Endothelial cell (in vitro differentiated cells): ENCODE data around the gene PHF21A. TPM values are rescaled to one million over a fixed set of nuclear protein-coding genes. Genes with fewer than 3 reads are reported as not detected.

ENCODE experiments used
- DNase-seq: peaks from one replicate; pipeline ENCODE4 v3.0.0; 2021; ENCODE audit warnings: low spot score
- H3K27ac Mint-ChIP-seq: one replicate; pipeline ENCODE4 v1.8.0; 2021; ENCODE audit warnings: mixed read lengths, inconsistent platforms; ENCODE audit not compliant: unreplicated experiment
- H3K27me3 Mint-ChIP-seq: one replicate; pipeline ENCODE4 v1.8.0; 2021; ENCODE audit warnings: mild to moderate bottlenecking, moderate library complexity, mixed read lengths, inconsistent platforms; ENCODE audit not compliant: unreplicated experiment
- H3K36me3 Mint-ChIP-seq: one replicate; pipeline ENCODE4 v1.8.0; 2021; ENCODE audit warnings: mild to moderate bottlenecking, low read depth, mixed read lengths, inconsistent platforms; ENCODE audit not compliant: unreplicated experiment
- H3K4me1 Mint-ChIP-seq: one replicate; pipeline ENCODE4 v1.8.0; 2021; ENCODE audit warnings: mild to moderate bottlenecking, mixed read lengths, inconsistent platforms; ENCODE audit not compliant: unreplicated experiment
- H3K4me3 Mint-ChIP-seq: one replicate; pipeline ENCODE4 v1.8.0; 2021; ENCODE audit warnings: mild to moderate bottlenecking, mixed read lengths, inconsistent platforms; ENCODE audit not compliant: unreplicated experiment
- H3K9me3 Mint-ChIP-seq: one replicate; pipeline ENCODE4 v1.8.0; 2021; ENCODE audit warnings: mixed read lengths, inconsistent platforms; ENCODE audit not compliant: unreplicated experiment
- total RNA-seq: library from RNA; stranded (reverse); fragmentation: NEBNext Ultra II Directional; extraction: Animal tissue kit (Norgen Biotek cat#: 25700); gene quantifications from one replicate; pipeline ENCODE4 v1.2.1, GENCODE V29; 2021; ENCODE audit not compliant: unreplicated experiment
- TF ChIP-seq, protein P1 (sequence below): fragments of 200-600 bp; sonication (generic); IDR thresholded peaks from one replicate; pipeline ENCODE4 v1.5.0; 2021; ENCODE audit warnings: antibody characterized with exemption; ENCODE audit not compliant: unreplicated experiment

The PHF21A gene
- total RNA-seq, 1 donor from 2014 or later: 52.8 TPM

DNA sequence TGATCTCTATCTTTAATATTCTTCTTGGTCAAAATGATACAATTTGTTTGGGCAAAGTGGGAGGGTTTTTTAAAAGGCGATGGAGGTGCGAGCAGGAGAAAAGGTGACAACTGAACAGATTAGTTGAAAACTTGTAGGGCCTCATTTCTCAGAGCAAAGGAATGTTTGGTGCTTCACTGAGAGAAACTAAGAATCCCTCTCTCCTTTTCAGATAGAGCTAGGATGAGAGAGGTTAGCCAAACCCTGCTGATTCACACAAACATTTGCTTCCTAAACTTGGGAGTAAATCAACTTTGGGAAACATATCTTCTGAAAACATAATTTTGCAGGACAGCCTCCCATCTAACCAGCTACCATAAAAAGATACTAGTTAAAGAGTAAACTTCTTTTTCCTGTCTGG is 57.0 kb downstream of the PHF21A start:
- H3K27ac Mint-ChIP-seq: no peak overlapping the region
- no peaks in the 10 kb centered on the region for H3K27me3 Mint-ChIP-seq
- peaks cover 4% of the 10 kb centered on the region for H3K36me3 Mint-ChIP-seq
- no peaks in the 10 kb centered on the region for H3K9me3 Mint-ChIP-seq
- no peak overlapping the region for H3K4me3 Mint-ChIP-seq
- TF ChIP-seq, protein P1, sequence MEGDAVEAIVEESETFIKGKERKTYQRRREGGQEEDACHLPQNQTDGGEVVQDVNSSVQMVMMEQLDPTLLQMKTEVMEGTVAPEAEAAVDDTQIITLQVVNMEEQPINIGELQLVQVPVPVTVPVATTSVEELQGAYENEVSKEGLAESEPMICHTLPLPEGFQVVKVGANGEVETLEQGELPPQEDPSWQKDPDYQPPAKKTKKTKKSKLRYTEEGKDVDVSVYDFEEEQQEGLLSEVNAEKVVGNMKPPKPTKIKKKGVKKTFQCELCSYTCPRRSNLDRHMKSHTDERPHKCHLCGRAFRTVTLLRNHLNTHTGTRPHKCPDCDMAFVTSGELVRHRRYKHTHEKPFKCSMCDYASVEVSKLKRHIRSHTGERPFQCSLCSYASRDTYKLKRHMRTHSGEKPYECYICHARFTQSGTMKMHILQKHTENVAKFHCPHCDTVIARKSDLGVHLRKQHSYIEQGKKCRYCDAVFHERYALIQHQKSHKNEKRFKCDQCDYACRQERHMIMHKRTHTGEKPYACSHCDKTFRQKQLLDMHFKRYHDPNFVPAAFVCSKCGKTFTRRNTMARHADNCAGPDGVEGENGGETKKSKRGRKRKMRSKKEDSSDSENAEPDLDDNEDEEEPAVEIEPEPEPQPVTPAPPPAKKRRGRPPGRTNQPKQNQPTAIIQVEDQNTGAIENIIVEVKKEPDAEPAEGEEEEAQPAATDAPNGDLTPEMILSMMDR: no peak
- no peak for DNase-seq
- no peaks in the 10 kb centered on the region for H3K4me1 Mint-ChIP-seq

DNA sequence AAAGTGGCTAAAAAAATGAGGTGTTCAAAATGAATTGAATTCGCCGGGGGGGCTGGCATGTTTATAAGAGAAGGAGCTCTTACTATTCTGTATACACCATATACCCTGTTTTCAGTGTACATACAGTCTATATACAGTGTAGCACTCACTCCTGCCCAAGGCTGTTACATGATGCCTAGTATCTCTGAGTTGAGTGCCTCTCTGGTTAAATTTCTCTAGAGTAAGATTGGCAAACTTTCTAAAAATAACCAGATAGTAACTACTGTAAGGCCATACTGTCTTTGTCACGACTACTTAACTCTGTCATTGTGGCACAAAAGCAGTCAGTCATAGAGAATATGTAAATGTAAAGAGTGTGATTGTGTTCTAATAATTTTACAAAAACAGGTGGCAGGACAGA is 58.1 kb downstream of the PHF21A start:
- H3K4me1 Mint-ChIP-seq: peaks cover under 1% of the 10 kb centered on the region
- TF ChIP-seq, protein P1: no peak
- no peak for DNase-seq
- no peaks in the 10 kb centered on the region for H3K27me3 Mint-ChIP-seq
- no peak overlapping the region for H3K27ac Mint-ChIP-seq
- peaks cover 4% of the 10 kb centered on the region for H3K36me3 Mint-ChIP-seq
- H3K4me3 Mint-ChIP-seq: no peak overlapping the region
- H3K9me3 Mint-ChIP-seq: no peaks in the 10 kb centered on the region

DNA sequence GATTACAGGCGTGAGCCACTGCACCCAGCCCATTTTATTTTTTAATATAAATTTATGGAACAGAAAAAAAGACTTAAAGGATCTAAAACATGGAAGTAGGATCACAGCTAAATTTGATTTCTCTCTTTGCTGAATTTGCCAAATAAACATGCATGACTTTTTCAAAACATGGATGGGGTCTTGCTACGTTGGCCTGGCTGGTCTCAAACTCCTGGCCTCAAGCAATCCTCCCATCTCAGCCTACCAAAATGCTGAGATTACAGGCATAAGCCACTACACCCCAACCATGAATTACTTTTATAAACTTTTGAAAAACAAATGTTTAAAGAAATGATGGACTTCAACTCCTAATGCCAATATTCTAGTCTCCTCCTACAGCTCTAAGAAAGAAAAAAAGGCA is 61.2 kb downstream of the PHF21A start:
- Mint-ChIP-seq H3K27ac (no peak overlapping the region), H3K36me3 (peaks cover 4% of the 10 kb centered on the region), H3K9me3 (no peaks in the 10 kb centered on the region), H3K4me3 (no peak overlapping the region), H3K4me1 (peaks cover 2% of the 10 kb centered on the region), H3K27me3 (no peaks in the 10 kb centered on the region)
- DNase-seq: no peak
- TF ChIP-seq, protein P1: no peak

DNA sequence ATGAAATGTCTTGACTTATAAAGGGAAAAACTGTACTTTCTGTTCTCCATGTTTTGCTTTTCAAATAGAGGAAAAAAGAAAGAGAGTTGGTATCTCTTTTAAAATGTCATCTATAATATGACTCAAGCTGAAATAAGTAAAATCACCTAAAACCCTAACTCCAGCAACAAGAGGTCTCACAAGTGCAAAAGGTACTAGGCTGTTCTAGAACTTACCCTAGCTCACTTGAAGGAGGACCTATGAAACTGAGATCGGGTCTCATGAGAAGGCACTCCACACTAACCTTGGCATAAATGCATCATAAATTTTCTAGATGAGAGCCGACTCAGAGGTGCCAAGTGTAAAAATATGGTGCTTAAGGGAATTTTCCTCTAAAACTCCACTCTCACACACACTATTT is 63.8 kb downstream of the PHF21A start:
- no peaks in the 10 kb centered on the region for H3K27me3 Mint-ChIP-seq
- no peaks in the 10 kb centered on the region for H3K9me3 Mint-ChIP-seq
- H3K4me1 Mint-ChIP-seq: peaks cover 2% of the 10 kb centered on the region
- DNase-seq: no peak
- H3K36me3 Mint-ChIP-seq: peaks cover 4% of the 10 kb centered on the region
- TF ChIP-seq, protein P1: no peak
- no peak overlapping the region for H3K27ac Mint-ChIP-seq
- no peak overlapping the region for H3K4me3 Mint-ChIP-seq

DNA sequence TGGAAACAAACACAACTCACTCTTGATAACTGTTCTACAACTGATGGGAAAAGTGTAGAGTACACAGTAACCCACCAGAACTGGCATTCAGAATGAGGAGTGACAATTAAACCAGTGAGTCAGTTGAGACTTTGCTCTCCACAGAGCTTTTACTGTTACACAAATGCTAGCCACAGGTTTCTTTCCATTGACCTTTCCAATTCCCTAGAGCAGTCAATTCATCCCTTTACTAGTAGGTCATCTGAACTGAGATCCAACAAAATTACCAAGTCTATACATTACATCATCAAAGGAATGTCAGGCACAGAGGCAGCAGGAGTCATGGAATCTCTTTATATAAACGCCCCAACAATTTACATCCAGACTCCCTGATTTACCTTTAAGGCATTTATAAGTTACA is 65.9 kb downstream of the PHF21A start:
- Mint-ChIP-seq H3K4me1 (peaks cover 10% of the 10 kb centered on the region), H3K4me3 (no peak overlapping the region), H3K36me3 (no peaks in the 10 kb centered on the region), H3K9me3 (no peaks in the 10 kb centered on the region), H3K27me3 (no peaks in the 10 kb centered on the region), H3K27ac (no peak overlapping the region)
- TF ChIP-seq, protein P1: no peak
- DNase-seq: no peak
